NB4 (cell line): ENCODE measurements around the gene BIN1.

Experiments used
- POLR2A ChIP-seq: IDR thresholded peaks from 2 replicates; pipeline ENCODE4 v1.6.1; 2011; ENCODE audit warnings: mild to moderate bottlenecking; ENCODE audit not compliant: insufficient read length; ENCODE audit errors: extremely low read depth
- TF ChIP-seq, protein P1 (sequence below): IDR thresholded peaks from 2 replicates; pipeline ENCODE4 v1.6.1; 2011; ENCODE audit warnings: low read depth, low read length
- TF ChIP-seq, protein P2 (sequence below): IDR thresholded peaks from one replicate; pipeline ENCODE4 v1.5.1; 2012; ENCODE audit warnings: low read depth, low read length

DNA sequence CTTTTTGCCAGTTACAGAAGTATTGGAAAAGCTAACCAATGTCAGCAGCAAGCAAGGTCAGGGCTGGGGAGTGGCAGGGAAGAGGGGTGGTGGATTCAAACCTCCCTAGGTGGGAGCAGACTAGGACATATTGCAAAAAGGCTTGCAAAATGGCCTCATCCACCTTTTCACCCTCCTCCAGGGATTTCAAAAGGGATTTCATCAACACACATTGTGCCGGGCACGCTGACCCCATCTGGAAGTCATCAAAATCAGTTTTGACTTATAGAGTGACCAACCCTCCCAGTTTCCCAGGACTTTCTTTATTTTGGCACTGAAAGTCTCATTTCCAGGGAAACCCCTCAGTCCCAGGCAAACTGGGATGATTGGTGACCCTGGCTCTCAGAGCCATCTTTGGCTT, 94.7 kb downstream of the BIN1 start:
- TF ChIP-seq, protein P1, sequence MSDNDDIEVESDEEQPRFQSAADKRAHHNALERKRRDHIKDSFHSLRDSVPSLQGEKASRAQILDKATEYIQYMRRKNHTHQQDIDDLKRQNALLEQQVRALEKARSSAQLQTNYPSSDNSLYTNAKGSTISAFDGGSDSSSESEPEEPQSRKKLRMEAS, result no peak
- TF ChIP-seq, protein P2, sequence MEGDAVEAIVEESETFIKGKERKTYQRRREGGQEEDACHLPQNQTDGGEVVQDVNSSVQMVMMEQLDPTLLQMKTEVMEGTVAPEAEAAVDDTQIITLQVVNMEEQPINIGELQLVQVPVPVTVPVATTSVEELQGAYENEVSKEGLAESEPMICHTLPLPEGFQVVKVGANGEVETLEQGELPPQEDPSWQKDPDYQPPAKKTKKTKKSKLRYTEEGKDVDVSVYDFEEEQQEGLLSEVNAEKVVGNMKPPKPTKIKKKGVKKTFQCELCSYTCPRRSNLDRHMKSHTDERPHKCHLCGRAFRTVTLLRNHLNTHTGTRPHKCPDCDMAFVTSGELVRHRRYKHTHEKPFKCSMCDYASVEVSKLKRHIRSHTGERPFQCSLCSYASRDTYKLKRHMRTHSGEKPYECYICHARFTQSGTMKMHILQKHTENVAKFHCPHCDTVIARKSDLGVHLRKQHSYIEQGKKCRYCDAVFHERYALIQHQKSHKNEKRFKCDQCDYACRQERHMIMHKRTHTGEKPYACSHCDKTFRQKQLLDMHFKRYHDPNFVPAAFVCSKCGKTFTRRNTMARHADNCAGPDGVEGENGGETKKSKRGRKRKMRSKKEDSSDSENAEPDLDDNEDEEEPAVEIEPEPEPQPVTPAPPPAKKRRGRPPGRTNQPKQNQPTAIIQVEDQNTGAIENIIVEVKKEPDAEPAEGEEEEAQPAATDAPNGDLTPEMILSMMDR, result no peak
- TF ChIP-seq POLR2A, result no peak
